Adipose tissue (tissue), 3 donors: ENCODE data around the gene RFX6. TPM values are rescaled to one million over a fixed set of nuclear protein-coding genes. Genes with fewer than 3 reads are reported as not detected.
"Not testable (repeated sequence)": the region's sequence is repeated elsewhere in the genome, so short reads cannot be mapped to it uniquely, and the experiment has no call there.

Experiments used
- H3K27ac ChIP-seq: one replicate; pipeline ENCODE4 v1.5.1; 2013; ENCODE audit warnings: low read depth, low read length
- WGBS, 3 donors: extraction: QIAGEN DNeasy Blood & Tissue Kit; methylation state at CpG; one replicate each; pipeline ENCODE4 v1.1.7; 2013; 5-methylcytosine and 5-hydroxymethylcytosine counted together
- polyA plus RNA-seq, 3 donors: library from polyadenylated mRNA; stranded (reverse); fragments of 200-250 nt; gene quantifications; one replicate each; pipeline ENCODE4 v1.2.3, GENCODE V29; 2013
- donor health status: healthy with polysubstance abuse.
- donor health status: Bipolar disorder and iron deficiency.
- donor health status: healthy.

Gene RFX6, protein sequence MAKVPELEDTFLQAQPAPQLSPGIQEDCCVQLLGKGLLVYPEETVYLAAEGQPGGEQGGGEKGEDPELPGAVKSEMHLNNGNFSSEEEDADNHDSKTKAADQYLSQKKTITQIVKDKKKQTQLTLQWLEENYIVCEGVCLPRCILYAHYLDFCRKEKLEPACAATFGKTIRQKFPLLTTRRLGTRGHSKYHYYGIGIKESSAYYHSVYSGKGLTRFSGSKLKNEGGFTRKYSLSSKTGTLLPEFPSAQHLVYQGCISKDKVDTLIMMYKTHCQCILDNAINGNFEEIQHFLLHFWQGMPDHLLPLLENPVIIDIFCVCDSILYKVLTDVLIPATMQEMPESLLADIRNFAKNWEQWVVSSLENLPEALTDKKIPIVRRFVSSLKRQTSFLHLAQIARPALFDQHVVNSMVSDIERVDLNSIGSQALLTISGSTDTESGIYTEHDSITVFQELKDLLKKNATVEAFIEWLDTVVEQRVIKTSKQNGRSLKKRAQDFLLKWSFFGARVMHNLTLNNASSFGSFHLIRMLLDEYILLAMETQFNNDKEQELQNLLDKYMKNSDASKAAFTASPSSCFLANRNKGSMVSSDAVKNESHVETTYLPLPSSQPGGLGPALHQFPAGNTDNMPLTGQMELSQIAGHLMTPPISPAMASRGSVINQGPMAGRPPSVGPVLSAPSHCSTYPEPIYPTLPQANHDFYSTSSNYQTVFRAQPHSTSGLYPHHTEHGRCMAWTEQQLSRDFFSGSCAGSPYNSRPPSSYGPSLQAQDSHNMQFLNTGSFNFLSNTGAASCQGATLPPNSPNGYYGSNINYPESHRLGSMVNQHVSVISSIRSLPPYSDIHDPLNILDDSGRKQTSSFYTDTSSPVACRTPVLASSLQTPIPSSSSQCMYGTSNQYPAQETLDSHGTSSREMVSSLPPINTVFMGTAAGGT
- 1 to 10 TPM in 1 of 3 donors, under 1 TPM in 1, not detected in 1; 0.10 to 1.0 TPM for polyA plus RNA-seq

DNA sequence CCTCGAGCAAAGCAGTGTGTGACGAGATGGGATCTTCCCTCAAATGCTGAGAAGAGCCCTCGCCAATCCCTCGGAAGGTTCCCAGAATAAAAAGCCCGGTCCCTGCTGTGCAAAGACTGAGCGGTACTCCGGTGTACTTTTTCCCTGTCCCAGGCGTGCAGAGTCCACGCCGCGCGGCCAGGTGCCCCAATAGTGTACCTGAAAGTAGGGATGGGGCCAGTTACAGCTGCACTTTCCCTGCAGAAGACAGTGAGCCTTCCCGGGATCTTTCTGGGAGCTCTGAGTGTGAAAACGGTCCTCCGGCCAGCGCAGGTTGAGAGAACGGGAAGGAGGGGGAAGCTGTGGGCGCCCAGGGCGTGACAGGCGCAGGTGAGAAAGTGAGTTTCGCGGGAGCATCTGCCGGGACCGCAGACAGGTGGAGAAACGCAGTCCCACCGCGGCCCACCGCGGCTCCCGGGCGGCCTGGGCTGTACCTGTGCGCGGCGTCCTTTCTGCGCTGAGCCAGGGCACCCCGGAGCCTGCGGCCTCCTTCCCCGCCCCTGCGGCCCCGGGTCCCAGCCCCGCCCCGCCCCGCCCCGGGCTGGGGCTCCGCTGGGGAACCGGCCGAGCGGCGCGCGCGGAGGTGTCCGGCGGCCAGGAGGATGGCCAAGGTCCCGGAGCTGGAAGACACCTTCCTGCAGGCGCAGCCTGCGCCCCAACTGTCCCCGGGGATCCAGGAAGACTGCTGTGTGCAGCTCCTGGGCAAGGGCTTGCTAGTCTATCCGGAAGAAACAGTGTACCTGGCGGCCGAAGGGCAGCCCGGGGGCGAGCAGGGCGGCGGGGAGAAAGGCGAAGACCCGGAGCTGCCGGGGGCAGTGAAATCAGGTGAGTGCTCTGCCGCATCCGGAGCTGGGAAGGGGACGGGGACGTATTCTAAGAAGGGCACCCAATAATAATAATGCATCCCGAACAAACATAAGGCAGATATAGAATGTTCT lies at the start of gene RFX6:
Gene RFX6, plus strand, starts transcription at position 608 of the 977 bp plus-strand sequence. Its CDS starts 34 bp downstream, at position 642.
- H3K27ac ChIP-seq: no peak within 1 kb of the TSS
- WGBS, 3 donors: 1 to 3% (median 2%) methylated on average over 54 to 73 of the region's 73 CpGs

DNA sequence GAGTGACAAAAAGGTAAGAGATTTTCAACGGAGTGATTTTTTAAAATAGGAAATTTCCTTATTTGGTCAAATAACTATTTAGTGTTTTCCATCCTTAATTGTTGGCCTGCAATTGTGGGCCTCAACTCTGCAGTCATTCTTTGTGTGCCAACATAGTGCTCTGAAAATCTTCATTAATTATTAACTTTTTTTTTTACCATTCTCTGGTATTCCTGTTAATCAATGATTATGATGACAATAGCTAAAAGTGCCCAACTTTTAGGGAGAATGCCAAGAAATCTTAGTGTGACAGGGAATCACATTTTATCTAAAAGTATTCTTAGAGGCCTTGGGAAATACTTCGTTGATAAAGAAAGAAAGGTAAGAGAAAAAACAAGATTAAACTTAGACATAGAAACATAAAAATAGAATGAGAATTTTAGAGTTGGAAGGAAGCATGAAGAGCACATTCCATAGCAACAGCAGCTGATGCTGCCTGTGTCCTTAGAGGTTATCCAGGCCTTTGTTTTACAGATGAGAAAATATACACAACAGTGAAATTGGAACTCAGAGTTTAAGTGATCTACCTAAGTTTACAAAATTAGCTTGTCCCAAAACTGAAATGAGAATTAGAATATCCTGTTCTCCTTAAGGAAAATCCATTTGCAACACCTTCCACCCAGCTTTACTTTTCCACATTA lies 49.3 kb upstream of the RFX6 start:
- WGBS, 3 donors: 35 to 59% (median 56%) methylated on average over 2 of the region's 2 CpGs
- no peak overlapping the region for H3K27ac ChIP-seq

DNA sequence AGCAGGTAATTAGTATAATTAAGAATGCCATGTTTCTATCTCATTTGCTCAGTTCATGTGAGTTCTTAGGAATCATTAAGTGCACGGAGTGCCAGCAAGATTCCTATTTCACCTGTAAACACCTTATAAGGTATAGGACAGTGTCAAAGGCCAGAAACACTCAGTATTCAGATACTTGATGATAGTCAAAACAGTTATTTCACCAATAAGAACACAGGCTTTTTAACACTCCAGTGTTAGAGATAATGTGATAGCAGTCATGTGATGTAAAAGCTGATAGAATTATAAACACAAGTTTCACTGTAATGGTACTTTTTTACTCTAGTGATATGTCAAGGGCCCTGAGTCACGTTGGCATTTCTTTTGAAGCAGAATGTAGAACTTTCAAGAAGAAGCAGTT lies 48.1 kb upstream of the RFX6 start, which contains the start of gene GPRC6A:
Gene GPRC6A, minus strand, starts transcription at position 101 of the 400 bp plus-strand sequence. Its CDS starts 70 bp downstream, at position 31.
- WGBS, 3 donors: 58 to 66% (median 61%) methylated on average over 2 of the region's 2 CpGs
- no peak within 1 kb of the TSS for H3K27ac ChIP-seq

DNA sequence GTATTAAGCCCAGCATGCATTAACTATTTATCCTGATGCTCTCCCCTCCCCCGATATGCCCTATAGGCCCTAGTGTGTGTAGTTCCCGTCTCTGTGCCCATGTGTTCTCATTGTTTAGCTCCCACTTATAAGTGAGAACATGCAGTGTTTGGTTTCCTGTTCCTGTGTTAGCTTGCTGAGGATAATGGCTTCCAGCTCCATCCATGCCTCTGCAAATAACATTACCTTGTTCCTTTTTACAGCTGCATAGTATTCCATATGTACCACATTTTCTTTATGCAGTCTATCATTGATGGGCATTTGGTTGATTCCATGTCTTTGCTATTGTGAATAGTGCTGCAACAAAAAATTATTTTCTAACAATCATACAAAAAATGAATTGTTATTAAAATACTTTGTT lies 42.5 kb upstream of the RFX6 start:
- 87 to 91% (median 87%) methylated on average over 2 of the region's 2 CpGs for WGBS, 3 donors
- H3K27ac ChIP-seq: not testable (repeated sequence)

DNA sequence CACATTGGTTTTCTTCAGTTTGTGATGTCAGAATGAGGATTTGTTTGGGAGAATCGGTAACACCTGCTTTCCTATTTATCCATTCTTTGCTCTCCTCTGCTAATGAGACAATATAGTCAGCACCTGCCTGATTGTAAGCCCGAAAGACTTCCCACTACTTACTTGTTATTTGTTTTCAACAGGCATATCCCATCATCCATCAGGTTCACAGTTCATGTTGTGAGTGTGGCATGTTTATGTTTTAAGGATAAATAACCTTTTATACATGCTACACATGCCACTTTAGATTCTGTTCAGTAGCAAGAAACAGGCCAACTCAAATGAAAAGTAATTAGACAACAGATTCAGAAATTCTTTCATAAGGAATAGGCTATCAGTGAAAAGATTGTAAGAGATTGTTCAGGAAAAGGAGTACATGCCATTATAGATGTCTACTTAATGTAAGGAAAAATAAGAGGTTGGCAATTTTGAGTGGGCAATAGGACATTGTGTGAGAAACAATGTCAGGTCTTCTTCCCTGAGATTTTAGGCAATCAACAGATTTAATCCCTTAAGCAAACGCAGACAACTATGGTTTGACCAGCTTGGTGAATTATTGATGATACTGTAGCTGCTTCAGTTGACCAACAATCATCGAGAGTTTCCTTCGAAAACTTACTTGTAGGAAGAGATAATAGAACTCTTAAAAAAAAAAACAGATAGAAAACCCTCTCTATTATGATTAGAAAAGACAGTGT lies 40.3 kb upstream of the RFX6 start:
- 69 to 85% (median 70%) methylated on average over 5 of the region's 5 CpGs for WGBS, 3 donors
- H3K27ac ChIP-seq: no peak overlapping the region

DNA sequence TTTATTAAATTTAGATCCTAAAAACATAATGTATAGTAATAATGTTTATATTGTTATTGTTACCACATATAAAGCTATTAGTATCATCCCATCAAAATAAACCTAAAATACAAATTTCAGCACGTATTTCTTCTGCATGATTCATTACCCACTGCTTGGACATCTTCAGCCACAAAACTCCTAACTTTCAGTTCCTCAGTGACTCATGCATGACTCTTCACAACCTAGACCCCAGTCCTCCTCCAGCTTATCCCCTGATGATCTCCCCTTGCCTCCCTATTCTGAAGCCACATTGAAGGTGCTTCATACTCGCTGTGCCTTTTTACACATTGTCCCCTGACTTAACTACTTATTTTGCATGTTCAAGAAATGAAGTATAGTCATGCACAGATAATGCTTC lies 37.0 kb upstream of the RFX6 start:
- H3K27ac ChIP-seq: no peak overlapping the region
- 46 to 54% (median 51%) methylated on average over 2 of the region's 2 CpGs for WGBS, 3 donors

DNA sequence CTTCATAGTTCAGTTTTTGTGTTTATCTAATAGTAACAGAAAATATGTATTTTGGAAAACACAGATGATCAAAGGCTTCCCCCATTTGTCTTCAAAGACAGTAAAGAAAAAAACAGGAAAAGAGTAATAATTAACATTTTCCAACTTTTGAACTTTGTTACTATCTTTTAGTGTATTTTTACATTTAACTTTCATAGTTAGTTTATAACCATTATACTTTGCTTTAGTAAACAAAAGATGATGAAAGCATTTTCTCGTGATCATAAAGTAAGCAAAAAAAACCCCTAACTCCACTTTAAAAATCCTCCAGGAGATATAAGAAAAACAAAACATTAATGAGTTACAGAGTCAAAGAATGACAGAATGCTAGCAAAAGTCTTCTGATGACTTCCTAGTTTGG lies 34.6 kb upstream of the RFX6 start:
- H3K27ac ChIP-seq: no peak overlapping the region
- WGBS, 3 donors: 46 to 65% (median 47%) methylated on average over 1 of the region's 1 CpG

DNA sequence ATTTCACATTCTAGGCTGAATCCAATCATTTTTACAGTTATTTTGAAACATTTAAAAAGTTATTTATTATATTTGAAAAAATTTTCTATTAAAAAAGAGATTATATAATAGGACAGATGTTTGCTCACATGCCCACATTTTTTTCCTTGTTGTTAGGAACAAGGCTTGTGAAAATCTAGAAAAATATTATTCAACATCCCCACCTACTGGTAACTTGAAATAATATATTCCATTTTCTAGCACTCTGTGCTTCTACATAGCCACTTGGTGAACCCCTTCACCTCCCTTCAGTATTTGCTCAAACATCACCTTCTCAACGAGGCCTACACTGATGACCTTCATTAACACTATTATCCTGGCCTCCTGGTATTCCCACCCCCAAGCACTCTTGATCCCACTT lies 29.8 kb upstream of the RFX6 start:
- 0 to 18% (median 5%) methylated on average over 1 of the region's 1 CpG for WGBS, 3 donors

DNA sequence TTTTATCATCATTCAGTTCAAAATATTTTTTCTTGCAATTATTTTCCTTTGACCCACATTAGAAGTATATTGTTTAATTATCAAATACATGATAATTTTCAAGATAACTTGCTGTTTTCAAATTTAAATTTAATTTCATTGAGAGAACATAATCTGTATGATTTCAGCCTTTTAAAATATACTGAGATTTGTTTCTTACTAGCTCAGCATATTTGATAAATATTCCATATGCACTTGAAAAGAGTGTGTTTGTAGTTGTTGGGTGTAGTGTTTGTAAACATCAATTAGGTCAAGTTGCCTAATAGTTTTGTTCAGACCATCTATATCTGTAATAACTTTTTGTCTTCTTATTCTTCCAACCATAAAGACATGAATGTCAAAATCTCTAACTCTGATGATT lies 19.0 kb upstream of the RFX6 start:
- H3K27ac ChIP-seq: no peak overlapping the region

More for the DNA sequence above, 29.8 kb upstream of the RFX6 start:
- no peak overlapping the region for H3K27ac ChIP-seq

DNA sequence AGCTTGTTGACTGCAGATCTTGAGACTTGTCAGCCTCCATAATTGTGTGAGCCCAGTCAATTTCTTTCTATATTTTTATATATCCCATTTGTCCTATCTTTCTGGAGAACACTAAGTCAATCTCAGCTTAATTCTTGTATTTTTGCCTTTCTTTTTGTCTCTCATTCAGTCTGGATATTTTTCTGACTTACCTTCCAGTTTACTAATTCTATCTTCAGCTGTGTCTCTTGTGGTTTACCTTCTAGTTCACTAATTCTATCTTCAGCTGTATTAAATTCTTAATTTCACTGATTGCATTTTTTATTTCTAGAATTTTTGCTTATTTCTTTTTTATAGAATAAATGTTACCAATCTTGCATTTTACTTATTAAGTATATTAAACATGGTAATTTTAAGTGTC lies 17.8 kb upstream of the RFX6 start:
- no peak overlapping the region for H3K27ac ChIP-seq

DNA sequence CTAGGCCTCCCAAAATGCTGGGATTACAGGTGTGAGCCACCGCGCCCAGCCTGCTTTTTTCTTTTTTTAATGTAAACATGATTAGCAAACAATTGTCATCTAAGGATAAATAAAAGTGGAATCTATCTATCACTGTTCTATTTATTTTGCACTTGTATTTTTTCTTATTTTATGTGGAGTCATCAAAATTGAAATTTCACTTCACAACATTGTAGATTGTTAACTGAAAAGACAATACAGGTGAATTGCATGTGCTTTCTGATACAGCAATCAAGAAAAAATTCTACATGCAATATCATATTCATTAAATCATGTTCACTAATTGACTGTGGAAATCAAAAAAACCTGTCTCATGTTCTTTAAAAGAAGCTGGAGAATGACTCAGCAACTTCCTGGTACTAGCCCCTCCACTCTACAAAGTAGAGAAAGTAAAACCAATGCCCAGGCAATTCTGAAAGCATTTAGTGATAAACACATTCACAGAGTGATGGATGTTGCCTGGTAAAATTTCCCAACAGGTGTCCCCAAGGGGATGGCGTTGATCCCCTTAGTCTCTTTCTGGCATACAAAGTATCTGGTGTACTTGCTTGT lies 10.7 kb upstream of the RFX6 start:
- H3K27ac ChIP-seq: no peak overlapping the region
- WGBS, 3 donors: 80 to 86% (median 85%) methylated on average over 3 of the region's 3 CpGs

DNA sequence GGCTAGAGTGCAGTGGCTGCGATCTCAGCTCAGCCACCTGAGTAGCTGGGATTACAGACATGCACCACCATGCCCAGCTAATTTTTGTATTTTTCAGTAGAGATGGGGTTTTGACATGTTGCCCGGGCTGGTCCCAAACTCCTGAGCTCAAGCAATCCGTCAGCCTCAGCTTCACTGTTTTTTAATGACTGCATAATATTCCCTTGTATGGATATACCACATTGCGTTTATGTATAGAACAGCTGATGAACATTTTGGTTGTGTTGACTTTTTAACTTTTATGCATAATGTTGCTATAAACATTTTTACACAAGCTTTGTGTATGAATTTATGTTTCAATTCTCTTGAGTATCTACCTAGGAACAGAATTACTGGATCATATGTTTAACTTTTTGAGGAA lies 4.3 kb upstream of the RFX6 start:
- 86 to 92% (median 89%) methylated on average over 4 of the region's 4 CpGs for WGBS, 3 donors
- H3K27ac ChIP-seq: no peak overlapping the region

DNA sequence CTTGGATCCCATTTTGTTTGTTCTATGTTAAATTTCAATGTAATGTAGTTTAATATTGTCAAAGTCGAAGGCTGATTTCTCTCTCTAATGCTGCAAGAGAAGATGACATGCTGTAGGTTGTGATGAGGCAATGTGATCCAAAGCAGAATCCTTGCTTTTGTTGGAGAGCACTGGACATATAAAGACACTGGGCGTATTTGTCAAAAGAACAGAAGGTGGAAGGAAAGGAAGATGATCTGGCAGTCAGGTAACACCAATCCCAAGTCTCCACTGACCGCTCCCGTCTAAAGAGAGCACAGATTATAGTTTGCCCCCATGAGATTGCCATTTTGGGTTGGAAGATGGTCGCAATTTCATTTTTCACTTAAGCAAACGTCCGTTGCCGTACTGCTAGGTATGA lies 935 bp upstream of the RFX6 start:
- 25 to 33% (median 27%) methylated on average over 8 of the region's 8 CpGs for WGBS, 3 donors

DNA sequence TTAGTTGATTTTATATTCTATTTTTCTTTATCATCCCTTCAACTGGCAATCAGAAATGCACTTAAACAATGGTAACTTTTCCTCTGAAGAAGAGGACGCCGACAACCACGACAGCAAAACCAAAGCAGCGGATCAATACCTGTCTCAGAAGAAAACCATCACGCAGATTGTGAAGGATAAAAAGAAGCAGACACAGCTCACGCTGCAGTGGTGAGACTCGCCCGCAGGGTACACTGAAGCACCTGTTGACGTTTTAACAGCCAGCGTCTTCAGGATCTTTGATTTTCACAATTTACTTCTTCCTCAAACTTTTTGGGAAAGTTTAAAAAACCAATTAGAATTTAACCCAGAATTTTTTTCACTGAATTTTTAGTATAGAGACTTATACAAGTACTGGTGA lies 701 bp downstream of the RFX6 start:
- 9 to 18% (median 9%) methylated on average over 10 of the region's 10 CpGs for WGBS, 3 donors
- H3K27ac ChIP-seq: no peak overlapping the region

More for the DNA sequence above, 935 bp upstream of the RFX6 start:
- no peak overlapping the region for H3K27ac ChIP-seq

DNA sequence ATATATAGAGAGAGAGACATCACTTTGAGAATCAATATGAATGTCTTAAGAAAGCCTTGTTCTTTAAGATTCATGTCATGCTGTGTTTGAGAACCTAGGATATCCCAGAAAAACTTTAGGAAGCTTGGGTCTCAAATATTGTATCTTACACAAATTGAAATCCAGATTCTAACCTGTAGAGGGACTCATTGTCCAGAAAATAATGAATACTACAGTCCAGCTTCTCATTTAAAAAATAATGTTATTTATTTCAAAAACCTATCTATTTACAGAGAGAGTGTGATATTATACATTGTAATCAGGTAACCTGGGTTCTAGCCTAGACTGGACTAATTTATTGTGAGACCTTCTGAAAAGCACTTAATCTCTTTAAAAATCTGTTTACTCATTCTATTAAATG lies 4.2 kb downstream of the RFX6 start:
- H3K27ac ChIP-seq: no peak overlapping the region

DNA sequence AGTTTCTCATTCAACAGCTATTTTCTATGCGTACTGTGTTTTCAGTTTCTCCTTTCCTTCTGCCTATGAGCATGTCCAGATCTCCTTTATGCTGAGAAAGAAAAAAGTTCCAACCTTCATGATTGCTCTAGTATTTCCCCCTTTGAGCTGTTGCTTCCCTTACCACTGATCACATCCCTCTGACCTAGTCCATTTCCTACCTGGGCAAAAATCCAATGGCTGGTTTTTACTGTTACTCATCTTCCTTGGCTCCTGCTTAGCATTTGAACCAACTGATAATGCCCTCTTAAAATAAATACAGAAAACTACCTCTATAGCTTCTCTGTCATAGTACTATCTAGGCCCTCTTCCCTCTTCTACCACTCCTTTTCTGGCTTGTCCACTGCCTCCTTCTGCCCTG lies 6.0 kb downstream of the RFX6 start:
- WGBS, 3 donors: 55 to 80% (median 67%) methylated on average over 1 of the region's 1 CpG
- H3K27ac ChIP-seq: no peak overlapping the region

DNA sequence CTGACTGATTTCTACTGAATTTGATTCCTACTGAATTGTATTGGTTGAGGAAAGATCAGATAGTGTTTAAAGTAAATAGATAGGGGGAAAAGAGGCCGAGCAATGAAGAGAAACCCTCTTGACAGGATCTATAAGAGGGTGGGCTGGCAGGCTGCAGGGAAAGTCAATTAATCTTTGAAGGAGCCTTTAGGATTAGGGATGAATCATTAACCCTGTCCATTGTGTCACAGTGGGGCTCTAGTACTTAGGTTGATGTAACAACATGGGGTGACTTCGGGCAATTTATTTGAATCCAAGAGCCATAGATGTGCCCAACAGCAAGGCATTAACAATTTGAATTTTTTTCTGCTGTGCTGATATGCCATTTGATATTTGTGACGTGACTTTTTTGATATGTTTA lies 7.5 kb downstream of the RFX6 start:
- WGBS, 3 donors: 57 to 77% (median 77%) methylated on average over 3 of the region's 3 CpGs
- no peak overlapping the region for H3K27ac ChIP-seq
